GM19395 (cell line): Measurements from ENCODE around the gene ACSBG1.
"Not testable (repeated sequence)": the region's sequence is repeated elsewhere in the genome, so short reads cannot be mapped to it uniquely, and the experiment has no call there.

Experiments
- ATAC-seq: cut with Tn5 transposase; IDR thresholded peaks from one replicate; pipeline ENCODE4 v1.9.1; 2021; ENCODE audit warnings: mild to moderate bottlenecking, moderate library complexity; ENCODE audit not compliant: unreplicated experiment

ACSBG1 gene

DNA sequence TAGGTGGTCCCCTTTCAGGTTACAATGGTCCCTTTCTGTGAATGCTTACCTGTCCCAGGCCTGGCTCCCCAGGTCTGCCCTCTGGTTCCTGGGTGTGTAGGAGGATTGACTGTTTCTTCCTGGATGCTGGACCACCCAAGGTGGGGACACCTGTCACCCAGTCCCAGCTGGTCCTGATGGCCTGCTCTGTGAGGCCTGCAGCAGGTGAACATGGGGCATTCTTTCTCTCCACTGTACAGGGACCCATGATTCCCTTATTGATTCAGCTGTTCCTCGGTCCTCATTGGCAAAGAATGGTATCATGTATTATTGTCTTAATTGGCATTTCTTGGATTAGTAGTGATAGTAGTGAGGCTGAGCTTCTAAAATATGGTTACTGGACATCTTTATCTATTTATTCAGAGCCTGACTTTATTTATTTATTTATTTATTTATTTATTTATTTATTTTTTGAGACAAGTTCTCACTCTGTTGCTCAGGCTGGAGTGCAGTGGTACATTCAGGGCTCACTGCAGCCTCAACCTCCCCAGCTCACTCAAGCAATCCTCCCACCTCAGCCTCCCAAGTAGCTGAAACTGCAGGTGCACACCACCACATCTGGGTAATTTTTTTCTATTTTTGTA, 21.2 kb upstream of the ACSBG1 start:
- no peak for ATAC-seq

DNA sequence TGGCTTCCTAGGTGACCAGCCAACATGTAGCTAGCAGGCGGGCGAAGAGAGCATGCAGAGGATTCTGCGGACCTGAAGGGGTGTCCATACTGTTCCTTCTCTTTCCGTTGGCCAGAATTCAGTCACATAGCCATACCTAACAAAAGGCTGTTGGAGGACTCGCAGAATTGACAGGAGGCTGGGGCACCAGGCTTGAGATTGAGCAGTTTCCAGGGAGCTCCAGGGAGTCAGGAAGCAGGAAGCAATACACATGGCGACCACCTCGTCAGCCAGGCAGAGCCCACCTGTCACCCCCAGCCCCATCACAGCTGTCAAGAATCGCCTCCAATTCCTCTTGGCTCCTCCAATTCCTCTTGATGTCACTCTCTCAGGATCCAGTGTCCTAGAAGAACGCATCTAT, 16.8 kb upstream of the ACSBG1 start:
- no peak for ATAC-seq

GRCh38 chr15:78249131-78249530, 14.8 kb upstream of the ACSBG1 start:
- ATAC-seq: no peak

- no peak for ATAC-seq
Measured at GRCh38 chr15:78247911-78248310, 13.5 kb upstream of the ACSBG1 start.

DNA sequence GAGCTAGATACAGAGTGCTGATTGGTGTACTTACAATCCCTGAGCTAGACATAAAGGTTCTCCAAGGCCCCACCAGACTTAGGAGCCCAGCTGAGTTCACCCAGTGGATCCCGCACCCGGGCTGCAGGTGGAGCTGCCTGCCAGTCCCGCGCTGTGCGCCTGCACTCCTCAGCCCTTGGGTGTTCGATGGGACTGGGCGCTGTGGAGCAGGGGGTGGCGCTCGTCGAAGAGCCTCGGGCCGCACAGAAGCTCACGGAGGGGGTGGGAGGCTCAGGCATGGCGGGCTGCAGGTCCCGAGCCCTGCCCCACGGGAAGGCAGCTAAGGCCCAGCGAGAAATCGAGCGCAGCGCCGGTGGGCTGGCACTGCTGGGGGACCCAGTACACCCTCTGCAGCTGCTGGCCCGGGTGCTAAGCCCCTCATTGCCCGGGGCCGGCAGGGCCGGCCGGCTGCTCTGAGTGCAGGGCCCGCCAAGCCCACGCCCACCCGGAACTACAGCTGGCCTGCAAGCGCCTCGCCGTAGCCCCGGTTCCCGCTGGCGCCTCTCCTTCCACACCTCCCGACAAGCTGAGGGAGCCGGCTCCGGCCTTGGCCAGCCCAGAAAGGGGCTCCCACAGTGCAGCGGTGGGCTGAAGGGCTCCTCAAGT, 11.7 kb upstream of the ACSBG1 start:
- not testable (repeated sequence) for ATAC-seq

GRCh38 chr15:78245392-78245791, 11.0 kb upstream of the ACSBG1 start:
- not testable (repeated sequence) for ATAC-seq

DNA sequence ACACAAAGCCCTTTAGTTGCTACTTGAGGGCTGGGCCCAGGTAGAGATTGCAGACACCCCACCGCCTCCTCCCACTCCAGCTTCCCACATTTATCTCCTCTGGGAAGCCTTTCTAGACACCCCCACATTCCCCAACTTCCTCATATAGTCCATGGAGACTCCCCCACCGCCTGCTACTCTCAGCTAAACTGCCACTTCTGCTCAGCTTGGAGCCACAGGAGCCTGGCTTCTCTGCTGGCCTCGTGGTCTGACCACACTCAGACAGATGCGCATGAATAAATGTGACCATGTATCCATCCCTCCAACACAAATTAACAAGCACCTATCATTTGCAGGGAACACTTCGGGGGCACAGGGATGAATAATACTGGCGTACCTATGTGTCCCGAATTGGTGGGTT, 10.5 kb upstream of the ACSBG1 start:
- no peak for ATAC-seq

GRCh38 chr15:78244101-78244500, 9.7 kb upstream of the ACSBG1 start:
- no peak for ATAC-seq

- no peak for ATAC-seq
Measured at GRCh38 chr15:78243491-78243941, 9.2 kb upstream of the ACSBG1 start.

GRCh38 chr15:78243058-78243457, 8.7 kb upstream of the ACSBG1 start:
- no peak for ATAC-seq

GRCh38 chr15:78242128-78242527, 7.8 kb upstream of the ACSBG1 start:
- no peak for ATAC-seq

DNA sequence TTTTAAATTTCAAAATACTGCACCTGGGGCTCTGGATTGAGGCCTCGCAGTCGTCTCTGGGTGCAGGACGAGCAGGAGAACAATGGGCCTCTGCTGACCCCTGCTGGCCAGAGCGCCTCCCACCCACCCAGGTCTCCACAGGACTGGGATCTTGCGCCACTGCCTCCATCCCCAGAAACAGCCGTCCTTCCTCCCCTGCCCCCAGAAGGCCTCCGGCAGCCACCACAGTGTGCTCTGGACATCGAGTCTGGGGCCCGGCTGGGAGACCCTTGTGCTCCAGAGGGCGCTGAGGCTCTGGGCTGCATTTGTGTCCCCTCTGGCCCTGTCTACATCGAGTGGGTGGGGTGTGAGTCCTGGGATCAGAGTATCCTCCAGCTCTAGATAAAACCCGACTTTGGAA, 6.7 kb upstream of the ACSBG1 start:
- ATAC-seq: no peak

GRCh38 chr15:78239811-78240210, 5.4 kb upstream of the ACSBG1 start:
- ATAC-seq: no peak

DNA sequence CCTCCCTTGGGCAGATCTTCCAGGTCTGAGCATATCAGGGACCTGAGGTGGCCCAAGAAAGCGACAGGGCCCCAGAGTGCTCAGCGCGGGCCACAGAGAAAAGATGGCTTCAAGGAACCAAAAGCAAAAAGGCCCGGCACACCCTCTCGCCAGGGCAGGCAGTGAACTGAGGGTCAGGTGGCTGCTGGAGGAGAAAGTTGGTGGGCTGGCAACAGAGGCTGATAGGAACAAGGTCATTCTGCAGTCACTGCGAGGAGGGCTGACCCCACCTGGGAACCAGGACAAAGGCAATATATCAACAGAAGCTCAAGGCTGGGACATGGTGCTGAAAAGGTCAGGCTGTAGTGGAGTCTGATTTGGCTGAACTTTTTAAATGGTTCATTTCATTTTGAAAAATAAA, 2.8 kb upstream of the ACSBG1 start:
- no peak for ATAC-seq

DNA sequence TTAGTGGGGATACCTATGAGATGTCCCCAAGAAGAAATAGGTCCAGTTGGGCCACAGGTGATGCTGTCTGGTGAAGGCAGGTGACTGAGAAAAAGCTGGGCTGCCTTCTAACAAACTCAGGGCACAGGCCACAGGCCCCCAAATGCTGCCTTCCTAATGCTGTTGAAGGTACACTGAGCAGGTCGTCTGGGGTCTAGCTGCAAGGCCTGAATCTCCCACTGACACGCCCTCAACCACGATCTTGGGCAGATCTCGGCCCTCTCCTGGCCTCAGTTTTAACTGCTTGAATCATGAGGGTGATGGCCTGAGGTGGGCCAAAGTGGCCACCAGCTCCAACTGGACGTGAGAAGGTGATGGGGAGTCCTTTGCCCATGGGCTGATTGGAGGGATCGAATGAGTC, 2.1 kb upstream of the ACSBG1 start:
- ATAC-seq: no peak

- ATAC-seq: no peak
Measured at GRCh38 chr15:78233496-78233895, 869 bp downstream of the ACSBG1 start.

GRCh38 chr15:78232951-78233350, 1.4 kb downstream of the ACSBG1 start:
- ATAC-seq: no peak

- no peak for ATAC-seq
Measured at GRCh38 chr15:78229431-78230406, 4.6 kb downstream of the ACSBG1 start.

DNA sequence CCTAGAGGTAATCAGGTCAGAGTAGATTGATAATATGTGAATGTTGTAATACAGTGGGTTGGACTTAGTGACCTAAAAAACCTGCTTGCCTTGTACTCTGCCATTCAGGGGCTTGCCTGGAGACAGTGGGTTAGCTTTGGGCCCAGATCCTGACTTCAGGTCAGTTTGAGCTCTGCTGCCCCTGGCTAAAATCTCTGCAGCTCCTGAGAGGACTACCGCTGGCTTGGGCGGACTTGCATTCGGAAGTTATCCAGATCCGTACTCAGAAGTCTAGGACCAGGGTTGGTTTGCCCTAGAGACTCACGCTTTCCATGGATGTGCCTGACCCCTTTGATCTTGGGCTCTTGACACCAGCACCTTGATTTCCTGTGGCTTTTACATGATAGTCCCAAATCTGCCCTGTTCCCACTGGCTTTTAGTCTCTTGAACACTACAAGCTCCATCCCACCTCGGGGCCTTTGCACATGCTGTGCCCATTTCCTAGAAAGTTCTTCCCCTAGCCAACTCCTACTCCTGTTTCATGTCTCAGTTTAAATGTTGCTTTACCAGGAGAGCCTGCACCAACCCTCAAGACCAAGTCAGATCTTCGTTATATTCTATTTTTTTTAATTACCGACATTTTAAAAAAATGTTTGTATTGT, 5.9 kb downstream of the ACSBG1 start:
- ATAC-seq: no peak

DNA sequence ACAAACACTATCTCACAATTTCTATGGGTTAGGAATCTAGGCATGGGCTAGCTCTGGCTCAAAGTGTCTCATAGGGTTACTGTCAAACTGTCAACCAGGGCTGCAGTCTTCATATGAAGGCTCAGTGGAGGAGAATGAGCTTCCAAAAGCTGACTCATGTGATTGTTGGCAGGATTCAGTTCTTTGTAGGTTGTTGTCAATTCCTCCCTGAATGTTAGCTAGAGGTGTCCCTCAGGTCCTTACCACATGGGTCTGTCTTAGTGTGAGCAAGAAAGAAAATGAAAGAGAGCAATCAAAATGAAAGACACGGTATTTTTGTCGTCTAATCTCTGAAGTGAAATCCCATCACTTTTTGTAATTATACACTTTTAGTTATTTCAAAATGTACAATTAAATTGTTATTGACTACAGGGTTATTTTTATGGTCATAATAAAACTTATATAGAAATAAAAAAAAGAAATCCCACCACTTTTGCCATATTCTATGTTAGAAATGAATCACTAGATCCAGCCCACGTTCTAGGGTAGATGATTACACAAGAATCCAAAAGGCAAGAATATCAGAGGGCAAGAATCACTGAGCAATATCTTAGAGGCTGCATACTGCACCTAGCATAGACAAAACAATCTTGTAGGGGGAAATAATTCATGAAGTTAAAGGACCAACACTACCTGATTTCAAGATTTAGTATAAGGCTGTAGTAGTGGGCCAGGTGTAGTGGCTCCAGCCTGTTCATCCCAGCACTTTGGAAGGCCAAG, 8.4 kb downstream of the ACSBG1 start:
- no peak for ATAC-seq
